H9 (cell line): Measurements from ENCODE around the gene ZNF280A. TPM values are rescaled to one million over a fixed set of nuclear protein-coding genes. Genes with fewer than 3 reads are reported as not detected.

Experiments
- DNase-seq: peaks from one replicate; pipeline ENCODE4 v3.0.0-alpha.2; 2017
- H2AFZ ChIP-seq: one replicate; pipeline ENCODE4 v1.6.1; 2013; ENCODE audit warnings: mild to moderate bottlenecking, low read length, control low read depth, moderate library complexity
- H2AK5ac ChIP-seq: 2 replicates; pipeline ENCODE4 v1.6.1; 2013; ENCODE audit warnings: low read length, control low read depth, mixed read lengths; ENCODE audit not compliant: insufficient read length
- H2BK120ac ChIP-seq: one replicate; pipeline ENCODE4 v1.6.1; 2013; ENCODE audit warnings: low read depth, mild to moderate bottlenecking, low read length, control low read depth, inconsistent platforms; ENCODE audit not compliant: poor library complexity, severe bottlenecking
- H2BK12ac ChIP-seq: 2 replicates; pipeline ENCODE4 v1.6.1; 2013; ENCODE audit warnings: low read length, control low read depth, mixed read lengths, low read depth; ENCODE audit not compliant: insufficient read length
- H2BK15ac ChIP-seq: 2 replicates; pipeline ENCODE4 v1.6.1; 2013; ENCODE audit warnings: low read depth, low read length, control low read depth
- H2BK20ac ChIP-seq: one replicate; pipeline ENCODE4 v1.6.1; 2013; ENCODE audit warnings: low read depth, mild to moderate bottlenecking, low read length, control low read depth, inconsistent platforms; ENCODE audit not compliant: poor library complexity, severe bottlenecking
- H2BK5ac ChIP-seq: 2 replicates; pipeline ENCODE4 v1.6.1; 2013; ENCODE audit warnings: low read length, control low read depth, mixed read lengths; ENCODE audit not compliant: insufficient read length
- H3K14ac ChIP-seq: 2 replicates; pipeline ENCODE4 v1.6.1; 2013; ENCODE audit warnings: low read length, control low read depth; ENCODE audit not compliant: insufficient read depth
- H3K18ac ChIP-seq: 2 replicates; pipeline ENCODE4 v1.6.1; 2013; ENCODE audit warnings: low read depth, mild to moderate bottlenecking, mixed read lengths, low read length, control low read depth; ENCODE audit not compliant: insufficient read length
- H3K23ac ChIP-seq: 2 replicates; pipeline ENCODE4 v1.6.1; 2013; ENCODE audit warnings: low read length, control low read depth, mixed read lengths, low read depth; ENCODE audit not compliant: insufficient read length
- H3K23me2 ChIP-seq: 2 replicates; pipeline ENCODE4 v1.6.1; 2013; ENCODE audit warnings: low read depth, mild to moderate bottlenecking, mixed read lengths, low read length, control low read depth; ENCODE audit not compliant: insufficient read length, poor library complexity, severe bottlenecking
- H3K27ac ChIP-seq: 2 replicates; pipeline ENCODE4 v1.5.1; 2013; ENCODE audit warnings: low read length, control low read depth, mixed read lengths, low read depth; ENCODE audit not compliant: insufficient read length
- H3K27me3 ChIP-seq: 2 replicates; pipeline ENCODE4 v1.6.1; 2013; ENCODE audit warnings: low read length, control low read depth, inconsistent platforms; ENCODE audit not compliant: insufficient read depth
- H3K4ac ChIP-seq: 2 replicates; pipeline ENCODE4 v1.6.1; 2013; ENCODE audit warnings: low read depth, mild to moderate bottlenecking, control low read depth, inconsistent platforms, low read length, moderate library complexity
- H3K4me1 ChIP-seq: 2 replicates; pipeline ENCODE4 v1.6.1; 2013; ENCODE audit warnings: low read length, control low read depth, inconsistent platforms; ENCODE audit not compliant: insufficient read depth
- H3K4me2 ChIP-seq: 2 replicates; pipeline ENCODE4 v1.6.1; 2013; ENCODE audit warnings: low read length, control low read depth, mixed read lengths; ENCODE audit not compliant: insufficient read length, insufficient read depth
- H3K56ac ChIP-seq: 2 replicates; pipeline ENCODE4 v1.6.1; 2013; ENCODE audit warnings: low read depth, mild to moderate bottlenecking, mixed read lengths, low read length, control low read depth; ENCODE audit not compliant: insufficient read length
- H3K79me1 ChIP-seq: 2 replicates; pipeline ENCODE4 v1.6.1; 2013; ENCODE audit warnings: low read depth, mild to moderate bottlenecking, moderate library complexity, low read length, control low read depth, inconsistent platforms; ENCODE audit not compliant: insufficient read depth, poor library complexity, severe bottlenecking
- H3K79me2 ChIP-seq: 2 replicates; pipeline ENCODE4 v1.6.1; 2013; ENCODE audit warnings: low read length, control low read depth, inconsistent platforms; ENCODE audit not compliant: insufficient read depth
- H3K9ac ChIP-seq: 2 replicates; pipeline ENCODE4 v1.6.1; 2013; ENCODE audit warnings: low read length, control low read depth, mixed read lengths; ENCODE audit not compliant: insufficient read length; ENCODE audit errors: extremely low read depth
- H3K9me3 ChIP-seq: one replicate; pipeline ENCODE4 v1.6.1; 2013; ENCODE audit warnings: low read depth, low read length, inconsistent platforms; ENCODE audit not compliant: control insufficient read depth
- H3T11ph ChIP-seq: one replicate; pipeline ENCODE4 v1.6.1; 2013; ENCODE audit warnings: mild to moderate bottlenecking, low read length, control low read depth, inconsistent platforms
- H4K20me1 ChIP-seq: one replicate; pipeline ENCODE4 v1.6.1; 2013; ENCODE audit not compliant: control insufficient read depth, insufficient read length, insufficient read depth
- H4K5ac ChIP-seq: 2 replicates; pipeline ENCODE4 v1.6.1; 2013; ENCODE audit warnings: low read depth, mild to moderate bottlenecking, mixed read lengths, low read length, control low read depth; ENCODE audit not compliant: insufficient read length
- H4K8ac ChIP-seq: replicated peaks from 2 replicates; pipeline ENCODE4 v1.6.1; 2013; ENCODE audit warnings: low read length, control low read depth, mixed read lengths, low read depth; ENCODE audit not compliant: insufficient read length
- H4K91ac ChIP-seq: 2 replicates; pipeline ENCODE4 v1.6.1; 2013; ENCODE audit warnings: low read depth, mild to moderate bottlenecking, moderate library complexity, mixed read lengths, low read length, control low read depth; ENCODE audit not compliant: insufficient read length
- H3K27ac Mint-ChIP-seq, 3 experiments: 2 replicates in 2 of 3; 3 replicates in 1 of 3; pipeline ENCODE4 v1.8.0; 2020 to 2021; ENCODE audit warnings: mixed read lengths in 3 of 3, mild to moderate bottlenecking in 1 of 3, moderate library complexity in 1 of 3
- H3K27me3 Mint-ChIP-seq: 2 replicates; pipeline ENCODE4 v1.8.0; 2021; ENCODE audit warnings: low read depth, mild to moderate bottlenecking, moderate library complexity, mixed read lengths
- H3K36me3 Mint-ChIP-seq, 3 experiments: 2 replicates in 2 of 3; 3 replicates in 1 of 3; pipeline ENCODE4 v1.8.0; 2020 to 2021; ENCODE audit warnings: low read depth in 3 of 3, mixed read lengths in 3 of 3; ENCODE audit not compliant: insufficient read depth in 1 of 3
- H3K4me1 Mint-ChIP-seq, 2 experiments: 2 replicates each; pipeline ENCODE4 v1.8.0; 2020; ENCODE audit warnings: mixed read lengths in 2 of 2
- H3K4me3 Mint-ChIP-seq, 2 experiments: 2 replicates in 1 of 2; 3 replicates in 1 of 2; pipeline ENCODE4 v1.8.0; 2020 to 2021; ENCODE audit warnings: mild to moderate bottlenecking in 2 of 2, mixed read lengths in 2 of 2, moderate library complexity in 1 of 2
- H3K9me3 Mint-ChIP-seq, 2 experiments: 2 replicates in 1 of 2; 3 replicates in 1 of 2; pipeline ENCODE4 v1.8.0; 2020; ENCODE audit warnings: mild to moderate bottlenecking in 2 of 2, mixed read lengths in 2 of 2, moderate library complexity in 1 of 2
- whole genome bisulfite sequencing: extraction: QIAGEN DNeasy Blood & Tissue Kit; methylation state at CpG from one replicate; pipeline ENCODE4 v1.1.7; 2013; ENCODE audit warnings: missing lambda C conversion rate, low lambda C conversion rate, mixed read lengths; ENCODE audit not compliant: insufficient read length; ENCODE audit errors: extremely low coverage; 5-methylcytosine and 5-hydroxymethylcytosine counted together
- total RNA-seq: library from RNA; stranded (reverse); gene quantifications from 2 replicates; pipeline ENCODE4 v1.2.1, GENCODE V29; 2021
- TF ChIP-seq, protein P1 (sequence below): fragments of 200-600 bp; sonication (generic); conservative IDR thresholded peaks from 3 replicates; pipeline ENCODE4 v1.8.0; 2021; ENCODE audit warnings: antibody characterized with exemption, mild to moderate bottlenecking

ZNF280A gene
- total RNA-seq, 1 experiment from 2014 or later, result 0.13 TPM

DNA sequence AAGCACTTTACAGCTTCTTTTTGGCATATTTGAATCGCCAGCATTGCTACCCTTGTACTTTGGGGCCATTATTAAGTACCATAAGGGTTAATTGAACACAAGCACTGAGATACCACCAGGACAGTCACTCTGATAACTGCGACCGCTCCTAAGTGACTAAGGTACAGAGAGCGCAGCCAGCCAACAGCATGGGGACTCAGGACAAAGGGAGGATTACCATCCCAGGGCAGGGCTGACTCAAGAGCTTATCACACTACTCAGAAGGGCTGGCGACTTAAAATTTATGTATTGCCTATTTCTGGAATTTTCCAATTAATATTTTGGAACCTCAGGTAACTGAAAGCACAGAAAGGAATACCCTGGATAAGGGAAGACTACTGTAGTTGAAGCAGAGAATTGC, 479 bp downstream of the ZNF280A start:
- Histone ChIP-seq H3K14ac (no peak overlapping the region), H3K4me1 (no peaks in the 10 kb centered on the region), H3K56ac (no peak overlapping the region), H2BK120ac (no peak overlapping the region), H2BK5ac (no peak overlapping the region), H4K8ac (no peak overlapping the region), H3K4ac (no peak overlapping the region), H3K79me2 (no peaks in the 10 kb centered on the region), H3K18ac (no peak overlapping the region), H3K23me2 (no peaks in the 10 kb centered on the region), H3K9me3 (no peaks in the 10 kb centered on the region), H3K23ac (no peak overlapping the region), H2BK12ac (no peak overlapping the region), H4K20me1 (no peaks in the 10 kb centered on the region), H2AFZ (no peak overlapping the region), H4K91ac (no peak overlapping the region), H4K5ac (no peak overlapping the region), H3K4me2 (no peak overlapping the region), H3K9ac (no peak overlapping the region), H3K27ac (no peak overlapping the region), H2AK5ac (no peak overlapping the region), H2BK20ac (no peak overlapping the region), H3K27me3 (peaks cover 5% of the 10 kb centered on the region; the same call in 1 of the 2 replicates), H3K79me1 (no peaks in the 10 kb centered on the region), H2BK15ac (no peak overlapping the region), H3T11ph (no peak overlapping the region)
- no peak for DNase-seq
- no CpG with 5 or more reads among the region's 5 CpGs for WGBS
- Mint-ChIP-seq H3K4me1 (peaks cover 12 to 16% of the 10 kb centered on the region in 2 experiments), H3K9me3 (peaks cover 0 to 10% of the 10 kb centered on the region in 2 experiments; a peak in 1 of 5 replicates), H3K4me3 (0 out of 5 replicates have a peak overlapping the region, but pooled peaks of 1 of the 2 experiments have one; percentile 9), H3K27me3 (peaks cover 91% of the 10 kb centered on the region), H3K27ac (no peak overlapping the region), H3K36me3 (no peaks in the 10 kb centered on the region)
- TF ChIP-seq, protein P1, sequence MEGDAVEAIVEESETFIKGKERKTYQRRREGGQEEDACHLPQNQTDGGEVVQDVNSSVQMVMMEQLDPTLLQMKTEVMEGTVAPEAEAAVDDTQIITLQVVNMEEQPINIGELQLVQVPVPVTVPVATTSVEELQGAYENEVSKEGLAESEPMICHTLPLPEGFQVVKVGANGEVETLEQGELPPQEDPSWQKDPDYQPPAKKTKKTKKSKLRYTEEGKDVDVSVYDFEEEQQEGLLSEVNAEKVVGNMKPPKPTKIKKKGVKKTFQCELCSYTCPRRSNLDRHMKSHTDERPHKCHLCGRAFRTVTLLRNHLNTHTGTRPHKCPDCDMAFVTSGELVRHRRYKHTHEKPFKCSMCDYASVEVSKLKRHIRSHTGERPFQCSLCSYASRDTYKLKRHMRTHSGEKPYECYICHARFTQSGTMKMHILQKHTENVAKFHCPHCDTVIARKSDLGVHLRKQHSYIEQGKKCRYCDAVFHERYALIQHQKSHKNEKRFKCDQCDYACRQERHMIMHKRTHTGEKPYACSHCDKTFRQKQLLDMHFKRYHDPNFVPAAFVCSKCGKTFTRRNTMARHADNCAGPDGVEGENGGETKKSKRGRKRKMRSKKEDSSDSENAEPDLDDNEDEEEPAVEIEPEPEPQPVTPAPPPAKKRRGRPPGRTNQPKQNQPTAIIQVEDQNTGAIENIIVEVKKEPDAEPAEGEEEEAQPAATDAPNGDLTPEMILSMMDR, result no peak
